Gastrocnemius medialis (tissue), 4 donors: ENCODE measurements around the gene PCK2. TPM values are rescaled to one million over a fixed set of nuclear protein-coding genes. Genes with fewer than 3 reads are reported as not detected.

ENCODE experiments used
- ATAC-seq, 2 donors: fragments of 150-250 bp; one replicate each; pipeline ENCODE4 v1.9.1; 2016
- DNase-seq, 2 donors: peaks; one replicate each; pipeline ENCODE4 v3.0.0-alpha.2; 2019
- H3K27ac ChIP-seq, 4 donors: fragments of 200-600 bp; sonication (generic); 1 replicate in 1 of 4; 2 replicates in 3 of 4; pipeline ENCODE4 v1.5.1; 2016 to 2018; ENCODE audit warnings: mild to moderate bottlenecking in 2 of 4, moderate library complexity in 1 of 4
- H3K27me3 ChIP-seq, 3 donors: fragments of 200-600 bp; sonication (generic) in 2 of 3; 1 replicate in 1 of 3; 2 replicates in 2 of 3; pipeline versions ENCODE4 v1.5.1 to v1.6.0; 2016 to 2019; ENCODE audit warnings: mild to moderate bottlenecking in 1 of 3, moderate library complexity in 1 of 3
- H3K36me3 ChIP-seq, 2 donors: fragments of 200-600 bp; sonication (generic) in 1 of 2; one replicate each; pipeline ENCODE4 v1.5.1; 2017 to 2018
- H3K4me1 ChIP-seq, 2 donors: fragments of 200-600 bp; sonication (generic) in 1 of 2; one replicate each; pipeline ENCODE4 v1.5.1; 2016 to 2017; ENCODE audit warnings: mild to moderate bottlenecking in 2 of 2
- H3K4me3 ChIP-seq, 4 donors: fragments of 200-600 bp; sonication (generic) in 3 of 4; 1 replicate in 1 of 4; 2 replicates in 3 of 4; pipeline ENCODE4 v1.5.1; 2016 to 2019; ENCODE audit warnings: mild to moderate bottlenecking in 2 of 4
- H3K9me3 ChIP-seq, 3 donors: fragments of 200-600 bp; sonication (generic) in 2 of 3; 1 replicate in 1 of 3; 2 replicates in 2 of 3; pipeline ENCODE4 v1.5.1; 2016 to 2019
- POLR2A ChIP-seq, 2 donors: fragments of 450-650 bp; IDR thresholded peaks; one replicate each; pipeline ENCODE4 v1.6.1; 2017; ENCODE audit warnings: antibody characterized with exemption in 2 of 2, mild to moderate bottlenecking in 2 of 2, moderate library complexity in 2 of 2
- in situ Hi-C, 4 donors: fragments of 200-750 bp; cut with MboI; loops; one replicate each; pipeline versions ENCODE4 v1.15.0 to v1.8.0; 2017; ENCODE audit warnings: low sequenced_read_pairs in 4 of 4
- intact Hi-C: fragments of 100-400 bp; cut with DNase I; formaldehyde crosslinking; loops from one replicate; pipeline ENCODE4 v1.15.1; 2023; ENCODE audit warnings: low total_unique reads
- total RNA-seq, 4 donors: library from RNA; depleted of rRNA; stranded (reverse); fragments of >200 nt; gene quantifications; one replicate each; pipeline versions ENCODE4 v1.1.0 to v1.2.3, GENCODE V29; 2016
- TF ChIP-seq, protein P1 (sequence below), 5 experiments: fragments of 450-650 bp in 3 of 5; fragments of 200-600 bp in 2 of 5; sonication (generic) in 2 of 5; IDR thresholded peaks in 4 of 5; conservative IDR thresholded peaks in 1 of 5; 1 replicate in 4 of 5; 2 replicates in 1 of 5; pipeline ENCODE4 v1.5.1; 2016 to 2019; ENCODE audit warnings: antibody characterized with exemption in 5 of 5, mild to moderate bottlenecking in 3 of 5, moderate library complexity in 3 of 5

PCK2 gene
- total RNA-seq, 4 donors from 2014 or later = 1.9 to 9.8 (median 3.6) TPM

DNA sequence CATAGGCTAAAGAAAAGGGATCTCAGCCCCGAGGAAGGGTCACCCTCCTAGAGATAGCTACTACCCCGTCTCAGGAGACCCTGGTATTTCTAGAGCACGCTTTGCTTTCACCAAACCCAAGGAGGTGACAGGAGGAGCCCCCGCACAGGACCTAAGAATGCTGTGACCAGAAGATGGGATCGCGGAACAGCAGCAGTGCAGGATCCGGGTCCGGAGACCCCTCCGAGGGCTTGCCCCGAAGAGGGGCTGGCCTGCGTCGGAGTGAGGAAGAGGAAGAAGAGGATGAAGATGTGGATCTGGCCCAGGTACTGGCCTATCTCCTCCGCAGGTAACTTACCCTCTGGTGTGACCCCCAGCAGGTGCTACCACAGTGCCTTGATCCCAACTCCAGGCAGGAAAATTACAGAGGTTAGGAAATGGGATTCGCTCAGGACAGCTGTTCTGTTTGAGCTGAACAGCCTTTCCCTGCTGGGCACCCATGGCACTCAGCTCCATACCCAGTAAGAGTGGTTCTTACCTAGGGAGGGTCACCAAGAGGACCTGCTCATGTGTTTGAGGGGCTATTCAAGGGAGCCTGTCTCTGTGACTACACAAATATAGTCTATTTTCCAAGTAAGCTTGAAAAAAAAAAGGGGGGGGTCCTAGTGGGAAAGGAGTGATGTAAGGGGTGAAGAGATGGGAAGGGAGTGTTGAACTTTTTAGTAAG lies 21.5 kb downstream of the PCK2 start:
- peak overlapping the region; percentile 74 to 93 (median 78) for H3K4me3 ChIP-seq
- peaks cover 2 to 34% of the 10 kb centered on the region in 2 donors for H3K36me3 ChIP-seq
- H3K9me3 ChIP-seq = no peaks in the 10 kb centered on the region
- DNase-seq (no peak), ATAC-seq (no peak)
- no peaks in the 10 kb centered on the region for H3K27me3 ChIP-seq
- in situ Hi-C loops = no loop called here
- TF ChIP-seq, protein P1, sequence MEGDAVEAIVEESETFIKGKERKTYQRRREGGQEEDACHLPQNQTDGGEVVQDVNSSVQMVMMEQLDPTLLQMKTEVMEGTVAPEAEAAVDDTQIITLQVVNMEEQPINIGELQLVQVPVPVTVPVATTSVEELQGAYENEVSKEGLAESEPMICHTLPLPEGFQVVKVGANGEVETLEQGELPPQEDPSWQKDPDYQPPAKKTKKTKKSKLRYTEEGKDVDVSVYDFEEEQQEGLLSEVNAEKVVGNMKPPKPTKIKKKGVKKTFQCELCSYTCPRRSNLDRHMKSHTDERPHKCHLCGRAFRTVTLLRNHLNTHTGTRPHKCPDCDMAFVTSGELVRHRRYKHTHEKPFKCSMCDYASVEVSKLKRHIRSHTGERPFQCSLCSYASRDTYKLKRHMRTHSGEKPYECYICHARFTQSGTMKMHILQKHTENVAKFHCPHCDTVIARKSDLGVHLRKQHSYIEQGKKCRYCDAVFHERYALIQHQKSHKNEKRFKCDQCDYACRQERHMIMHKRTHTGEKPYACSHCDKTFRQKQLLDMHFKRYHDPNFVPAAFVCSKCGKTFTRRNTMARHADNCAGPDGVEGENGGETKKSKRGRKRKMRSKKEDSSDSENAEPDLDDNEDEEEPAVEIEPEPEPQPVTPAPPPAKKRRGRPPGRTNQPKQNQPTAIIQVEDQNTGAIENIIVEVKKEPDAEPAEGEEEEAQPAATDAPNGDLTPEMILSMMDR (IDR thresholded peaks at IDR 0.05 in 4 of 5, conservative IDR thresholded peaks at IDR 0.05 in 1 of 5) = no peak
- TF ChIP-seq POLR2A (IDR thresholded peaks at IDR 0.05) = no peak
- intact Hi-C loops = loop anchor here (1.0 to 2.0 kb wide), 3 partner anchors 21 to 814 kb away; partner anchors contain the start of genes IRF9 and PCK2
- H3K4me1 ChIP-seq = peaks cover 16 to 19% of the 10 kb centered on the region in 2 donors
- peak overlapping the region; percentile 92 to 99 (median 98) for H3K27ac ChIP-seq

DNA sequence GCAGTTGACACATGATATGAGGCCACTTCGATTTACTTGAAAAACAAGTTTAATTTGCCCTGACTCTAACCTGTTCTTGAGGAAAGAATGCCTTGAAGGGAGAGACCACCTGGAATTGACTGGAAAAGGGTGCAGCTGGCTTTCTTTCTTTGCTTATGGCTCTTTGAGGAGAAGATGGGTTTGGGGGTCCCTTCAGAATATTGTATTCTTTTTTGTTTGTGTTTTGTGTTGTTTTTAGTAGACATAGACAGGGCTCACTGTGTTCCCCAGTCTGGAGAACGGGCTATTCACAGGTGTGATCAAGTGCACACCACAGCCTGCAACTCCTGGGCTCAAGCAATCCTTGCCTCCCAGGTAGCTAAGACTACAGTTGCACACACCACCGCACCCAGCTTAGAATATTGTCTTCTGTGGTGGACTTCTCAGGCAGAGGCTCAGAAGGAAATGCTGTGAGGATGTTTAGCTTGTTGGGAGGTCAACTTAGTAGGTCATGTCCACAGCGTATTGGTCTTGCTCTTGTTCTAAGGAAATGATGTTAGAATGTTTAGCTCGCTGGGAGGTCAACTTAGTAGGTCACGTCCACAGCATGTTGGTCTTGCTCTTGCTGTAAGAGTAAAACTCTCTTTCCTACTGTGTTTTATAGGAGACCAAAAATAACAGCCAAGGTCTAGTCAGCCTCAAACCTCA lies 22.2 kb downstream of the PCK2 start:
- no peak for DNase-seq
- no peaks in the 10 kb centered on the region for H3K9me3 ChIP-seq
- intact Hi-C loops = no loop called here
- peak overlapping the region; percentile 92 to 99 (median 98) for H3K27ac ChIP-seq
- peaks cover 16 to 19% of the 10 kb centered on the region in 2 donors for H3K4me1 ChIP-seq
- peaks cover 2 to 41% of the 10 kb centered on the region in 2 donors for H3K36me3 ChIP-seq
- H3K27me3 ChIP-seq = no peaks in the 10 kb centered on the region
- no peak for ATAC-seq
- H3K4me3 ChIP-seq = peak overlapping the region in 3 of 4 donors; percentile 74 to 79 (median 76)
- in situ Hi-C loops = no loop called here
- TF ChIP-seq, protein P1 (IDR thresholded peaks at IDR 0.05 in 4 of 5, conservative IDR thresholded peaks at IDR 0.05 in 1 of 5) = no peak
- no peak for TF ChIP-seq POLR2A (IDR thresholded peaks at IDR 0.05)

DNA sequence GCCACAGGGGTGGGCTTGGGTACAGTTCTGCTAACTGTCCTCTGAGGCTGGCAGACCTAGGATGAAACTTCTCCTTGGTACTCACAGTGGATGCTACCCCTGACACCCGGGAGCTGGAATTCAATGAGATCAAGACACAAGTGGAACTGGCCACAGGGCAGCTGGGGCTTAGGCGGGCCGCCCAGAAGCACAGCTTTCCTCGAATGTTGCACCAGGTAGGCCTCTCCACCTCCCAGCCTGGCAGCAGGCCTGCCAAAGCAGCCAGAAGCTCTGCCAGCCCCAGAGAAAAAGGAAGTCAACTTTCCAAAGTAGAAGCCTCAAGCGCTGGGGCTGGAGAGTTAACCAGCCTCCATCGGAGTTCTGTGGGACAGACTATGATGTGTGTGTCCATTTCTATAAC lies 23.1 kb downstream of the PCK2 start:
- in situ Hi-C loops (no loop called here), intact Hi-C loops (no loop called here)
- DNase-seq (no peak), ATAC-seq (no peak)
- peaks cover 2 to 50% of the 10 kb centered on the region in 2 donors for H3K36me3 ChIP-seq
- H3K27me3 ChIP-seq = no peaks in the 10 kb centered on the region
- no peak for TF ChIP-seq POLR2A (IDR thresholded peaks at IDR 0.05)
- TF ChIP-seq, protein P1 (IDR thresholded peaks at IDR 0.05 in 4 of 5, conservative IDR thresholded peaks at IDR 0.05 in 1 of 5) = no peak
- peak overlapping the region in 1 of 4 donors; percentile 99 for H3K27ac ChIP-seq
- no peak overlapping the region for H3K4me3 ChIP-seq
- peaks cover 16 to 19% of the 10 kb centered on the region in 2 donors for H3K4me1 ChIP-seq
- no peaks in the 10 kb centered on the region for H3K9me3 ChIP-seq

DNA sequence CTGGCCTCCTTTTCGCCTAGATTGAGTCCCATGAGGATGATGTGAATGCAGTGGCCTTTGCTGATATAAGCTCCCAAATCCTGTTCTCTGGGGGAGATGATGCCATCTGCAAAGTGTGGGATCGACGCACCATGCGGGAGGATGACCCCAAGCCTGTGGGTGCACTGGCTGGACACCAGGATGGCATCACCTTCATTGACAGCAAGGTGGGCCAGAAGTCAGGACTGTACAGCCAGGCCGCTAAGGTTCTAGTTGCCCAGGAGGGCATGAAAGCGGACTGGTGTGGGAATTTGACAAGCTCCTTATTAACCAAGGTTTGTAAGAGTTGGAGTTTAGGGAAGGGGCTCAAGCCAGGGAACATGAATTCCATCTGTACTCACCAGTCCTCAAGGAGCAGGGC lies 25.6 kb downstream of the PCK2 start:
- no peak for ATAC-seq
- DNase-seq = no peak
- Histone ChIP-seq H3K27ac (no peak overlapping the region), H3K4me1 (peaks cover 12 to 13% of the 10 kb centered on the region in 2 donors), H3K9me3 (no peaks in the 10 kb centered on the region), H3K27me3 (no peaks in the 10 kb centered on the region), H3K4me3 (no peak overlapping the region), H3K36me3 (peaks cover 2 to 72% of the 10 kb centered on the region in 2 donors)
- no peak for TF ChIP-seq POLR2A (IDR thresholded peaks at IDR 0.05)
- TF ChIP-seq, protein P1 (IDR thresholded peaks at IDR 0.05 in 4 of 5, conservative IDR thresholded peaks at IDR 0.05 in 1 of 5) = no peak
- intact Hi-C loops (no loop called here), in situ Hi-C loops (no loop called here)
